Neuronal stem cell (in vitro differentiated cells): ENCODE measurements around the gene CHL1.
A peak's percentile ranks its signal among the peaks of the same experiment; 100 is the strongest.

ENCODE experiments used
- DNase-seq: peaks from one replicate; pipeline ENCODE4 v3.0.0-alpha.2; 2013; ENCODE audit warnings: low spot score
- H2AFZ ChIP-seq: one replicate; pipeline ENCODE4 v1.6.1; 2013; ENCODE audit warnings: mild to moderate bottlenecking, low read length, inconsistent platforms
- H2AK5ac ChIP-seq: 2 replicates; pipeline ENCODE4 v1.6.1; 2013; ENCODE audit warnings: low read depth, mild to moderate bottlenecking, inconsistent platforms, low read length, moderate library complexity, mixed read lengths
- H2BK120ac ChIP-seq: 2 replicates; pipeline ENCODE4 v1.6.1; 2013; ENCODE audit warnings: low read depth, mild to moderate bottlenecking, inconsistent platforms, low read length, moderate library complexity, mixed read lengths
- H2BK12ac ChIP-seq: one replicate; pipeline ENCODE4 v1.6.1; 2013; ENCODE audit warnings: low read length, inconsistent platforms
- H2BK15ac ChIP-seq: 2 replicates; pipeline ENCODE4 v1.6.1; 2013; ENCODE audit warnings: mild to moderate bottlenecking, low read length, inconsistent platforms, mixed read lengths
- H2BK5ac ChIP-seq: one replicate; pipeline ENCODE4 v1.6.1; 2013; ENCODE audit warnings: inconsistent platforms, mild to moderate bottlenecking, low read length, moderate library complexity
- H3K14ac ChIP-seq: one replicate; pipeline ENCODE4 v1.6.1; 2013; ENCODE audit warnings: low read length, inconsistent platforms
- H3K18ac ChIP-seq: 2 replicates; pipeline ENCODE4 v1.6.1; 2013; ENCODE audit warnings: low read length, inconsistent platforms
- H3K23ac ChIP-seq: 2 replicates; pipeline ENCODE4 v1.6.1; 2013; ENCODE audit warnings: low read depth, mild to moderate bottlenecking, mixed read lengths, low read length, inconsistent platforms; ENCODE audit not compliant: poor library complexity
- H3K27ac ChIP-seq: replicated peaks from 3 replicates; pipeline ENCODE4 v1.5.1; 2013; ENCODE audit warnings: low read length, inconsistent platforms
- H3K27me3 ChIP-seq, 3 experiments: 2 replicates each; pipeline ENCODE4 v1.6.1; 2013; ENCODE audit warnings: low read length in 3 of 3, mild to moderate bottlenecking in 2 of 3, inconsistent platforms in 1 of 3, low read depth in 1 of 3, mixed read lengths in 1 of 3, moderate library complexity in 1 of 3; ENCODE audit not compliant: control insufficient read depth in 3 of 3, insufficient read depth in 3 of 3
- H3K36me3 ChIP-seq, 2 donors: replicated peaks in 1 of 2; 2 replicates each; pipeline ENCODE4 v1.6.1; 2013; ENCODE audit warnings: low read length in 2 of 2; ENCODE audit not compliant: control insufficient read depth in 2 of 2, insufficient read depth in 2 of 2
- H3K4ac ChIP-seq: 2 replicates; pipeline ENCODE4 v1.6.1; 2013; ENCODE audit warnings: inconsistent platforms, mild to moderate bottlenecking, low read length, moderate library complexity
- H3K4me1 ChIP-seq, 2 donors: 1 replicate in 1 of 2; 2 replicates in 1 of 2; pipeline ENCODE4 v1.6.1; 2013; ENCODE audit warnings: low read length in 2 of 2, low read depth in 1 of 2; ENCODE audit not compliant: control insufficient read depth in 2 of 2, insufficient read depth in 1 of 2
- H3K4me2 ChIP-seq: one replicate; pipeline ENCODE4 v1.6.1; 2013; ENCODE audit warnings: mild to moderate bottlenecking, low read length, inconsistent platforms; ENCODE audit not compliant: insufficient read depth, poor library complexity, severe bottlenecking
- H3K4me3 ChIP-seq, 2 donors: 2 replicates each; pipeline ENCODE4 v1.5.1; 2013; ENCODE audit warnings: low read length in 2 of 2, mild to moderate bottlenecking in 2 of 2, inconsistent platforms in 1 of 2, moderate library complexity in 1 of 2
- H3K79me1 ChIP-seq: one replicate; pipeline ENCODE4 v1.6.1; 2013; ENCODE audit warnings: low read depth, mild to moderate bottlenecking, inconsistent platforms, low read length, moderate library complexity
- H3K9ac ChIP-seq: one replicate; pipeline ENCODE4 v1.6.1; 2013; ENCODE audit warnings: mild to moderate bottlenecking, low read depth, low read length, inconsistent platforms; ENCODE audit not compliant: poor library complexity
- H3K9me3 ChIP-seq, 2 donors: replicated peaks in 1 of 2; 2 replicates each; pipeline versions ENCODE3 to v1.6.1; 2013; ENCODE audit warnings: low read length in 2 of 2, mild to moderate bottlenecking in 2 of 2, inconsistent platforms in 1 of 2, low read depth in 1 of 2, mixed read lengths in 1 of 2, moderate library complexity in 1 of 2; ENCODE audit not compliant: control insufficient read depth in 2 of 2, insufficient read depth in 1 of 2
- H4K8ac ChIP-seq: one replicate; pipeline ENCODE4 v1.6.1; 2013; ENCODE audit warnings: low read depth, mild to moderate bottlenecking, inconsistent platforms, low read length, moderate library complexity
- H4K91ac ChIP-seq: one replicate; pipeline ENCODE4 v1.6.1; 2013; ENCODE audit warnings: low read length, low read depth, mild to moderate bottlenecking, inconsistent platforms; ENCODE audit not compliant: poor library complexity
- WGBS, 2 donors: extraction: QIAGEN DNeasy Blood & Tissue Kit; methylation state at CpG; one replicate each; pipeline ENCODE4 v1.1.7; 2013; ENCODE audit warnings: missing lambda C conversion rate in 2 of 2, mixed read lengths in 1 of 2; ENCODE audit not compliant: insufficient read length in 2 of 2, insufficient replicate concordance in 1 of 2; ENCODE audit errors: extremely low coverage in 2 of 2; 5-methylcytosine and 5-hydroxymethylcytosine counted together

Gene CHL1

GRCh38 chr3:295166-295565 is 98.6 kb downstream of the CHL1 start:
- H3K4ac ChIP-seq = no peak overlapping the region
- no peak overlapping the region for H3K14ac ChIP-seq
- H2BK120ac ChIP-seq = no peak overlapping the region
- no peaks in the 10 kb centered on the region for H3K79me1 ChIP-seq
- no peak overlapping the region for H4K91ac ChIP-seq
- H3K23ac ChIP-seq = no peak overlapping the region
- no peak overlapping the region for H4K8ac ChIP-seq
- DNase-seq = no peak
- H2BK12ac ChIP-seq = no peak overlapping the region
- H3K9ac ChIP-seq = no peak overlapping the region
- H2BK5ac ChIP-seq = no peak overlapping the region
- H3K36me3 ChIP-seq = no peaks in the 10 kb centered on the region
- H3K9me3 ChIP-seq = no peaks in the 10 kb centered on the region
- H3K4me2 ChIP-seq = no peak overlapping the region
- no peaks in the 10 kb centered on the region for H3K4me1 ChIP-seq
- WGBS, 2 donors = no CpG with 5 or more reads among the region's 3 CpGs
- H3K18ac ChIP-seq = no peak overlapping the region
- no peak overlapping the region for H2BK15ac ChIP-seq
- H2AK5ac ChIP-seq = no peak overlapping the region
- no peaks in the 10 kb centered on the region for H3K27me3 ChIP-seq
- H2AFZ ChIP-seq = peak overlapping the region; percentile 55
- H3K27ac ChIP-seq = no peak overlapping the region
- H3K4me3 ChIP-seq = no peak overlapping the region

GRCh38 chr3:297585-297984 is 101.0 kb downstream of the CHL1 start:
- no peak overlapping the region for H3K4me3 ChIP-seq
- DNase-seq = no peak
- H2BK5ac ChIP-seq = no peak overlapping the region
- H3K36me3 ChIP-seq = no peaks in the 10 kb centered on the region
- no peak overlapping the region for H3K4me2 ChIP-seq
- no peak overlapping the region for H2AFZ ChIP-seq
- H3K18ac ChIP-seq = no peak overlapping the region
- no peaks in the 10 kb centered on the region for H3K4me1 ChIP-seq
- H4K8ac ChIP-seq = no peak overlapping the region
- no peak overlapping the region for H3K4ac ChIP-seq
- H2AK5ac ChIP-seq = no peak overlapping the region
- no peak overlapping the region for H3K9ac ChIP-seq
- no peaks in the 10 kb centered on the region for H3K27me3 ChIP-seq
- H2BK15ac ChIP-seq = no peak overlapping the region
- H3K79me1 ChIP-seq = no peaks in the 10 kb centered on the region
- H4K91ac ChIP-seq = no peak overlapping the region
- H3K23ac ChIP-seq = no peak overlapping the region
- H3K27ac ChIP-seq = no peak overlapping the region
- H2BK12ac ChIP-seq = no peak overlapping the region
- no peak overlapping the region for H3K14ac ChIP-seq
- H2BK120ac ChIP-seq = no peak overlapping the region
- H3K9me3 ChIP-seq = no peaks in the 10 kb centered on the region
- no CpG with 5 or more reads among the region's 3 CpGs for WGBS, 2 donors

GRCh38 chr3:299590-300301 is 103.2 kb downstream of the CHL1 start:
- H2BK120ac ChIP-seq = no peak overlapping the region
- no peak overlapping the region for H3K14ac ChIP-seq
- H3K18ac ChIP-seq = no peak overlapping the region
- no peaks in the 10 kb centered on the region for H3K27me3 ChIP-seq
- no peak overlapping the region for H3K4me3 ChIP-seq
- H3K4me1 ChIP-seq = no peaks in the 10 kb centered on the region
- H3K36me3 ChIP-seq = no peaks in the 10 kb centered on the region
- no peak for DNase-seq
- no CpG with 5 or more reads among the region's 5 CpGs for WGBS, 2 donors
- no peak overlapping the region for H2BK15ac ChIP-seq
- no peak overlapping the region for H4K8ac ChIP-seq
- no peaks in the 10 kb centered on the region for H3K9me3 ChIP-seq
- H3K4ac ChIP-seq = no peak overlapping the region
- no peak overlapping the region for H2AFZ ChIP-seq
- no peak overlapping the region for H2AK5ac ChIP-seq
- no peak overlapping the region for H4K91ac ChIP-seq
- no peak overlapping the region for H3K27ac ChIP-seq
- H3K9ac ChIP-seq = no peak overlapping the region
- no peaks in the 10 kb centered on the region for H3K79me1 ChIP-seq
- no peak overlapping the region for H3K4me2 ChIP-seq
- H2BK12ac ChIP-seq = no peak overlapping the region
- H2BK5ac ChIP-seq = no peak overlapping the region
- H3K23ac ChIP-seq = no peak overlapping the region

- Histone ChIP-seq H3K4ac (no peak overlapping the region), H3K27ac (no peak overlapping the region), H3K4me1 (no peaks in the 10 kb centered on the region), H2BK5ac (no peak overlapping the region), H2BK15ac (no peak overlapping the region), H3K9ac (no peak overlapping the region), H3K27me3 (no peaks in the 10 kb centered on the region), H3K4me3 (no peak overlapping the region), H2BK120ac (no peak overlapping the region), H2AFZ (no peak overlapping the region), H4K91ac (no peak overlapping the region), H3K79me1 (no peaks in the 10 kb centered on the region), H3K9me3 (no peaks in the 10 kb centered on the region), H3K4me2 (no peak overlapping the region), H3K23ac (no peak overlapping the region), H2BK12ac (no peak overlapping the region), H3K14ac (no peak overlapping the region), H3K36me3 (no peaks in the 10 kb centered on the region), H4K8ac (no peak overlapping the region), H2AK5ac (no peak overlapping the region), H3K18ac (no peak overlapping the region)
- DNase-seq = no peak
- WGBS, 2 donors = no CpG with 5 or more reads among the region's 2 CpGs
These were observed 110.6 kb downstream of the CHL1 start for GRCh38 chr3:307182-307581.
